Hematopoietic multipotent progenitor cell treated with erythropoietin and hydrocortisone succinate and interleukin-3 and kit ligand, for 15 days (in vitro differentiated cells): Measurements from ENCODE around the gene HOXB6.

Experiments used
- DNase-seq: peaks from one replicate; pipeline ENCODE4 v3.0.0-alpha.2; 2015; ENCODE audit warnings: low spot score

The HOXB6 gene

GRCh38 chr17:48609759-48610281 lies 5.0 kb upstream of the HOXB6 start:
- no peak for DNase-seq

GRCh38 chr17:48609033-48609432 lies 4.2 kb upstream of the HOXB6 start:
- no peak for DNase-seq

GRCh38 chr17:48608494-48608834 lies 3.7 kb upstream of the HOXB6 start:
- no peak for DNase-seq

- DNase-seq, result no peak
Measured at GRCh38 chr17:48606892-48607614, 2.3 kb upstream of the HOXB6 start.

- DNase-seq, result no peak
Measured at GRCh38 chr17:48605991-48606891, 1.5 kb upstream of the HOXB6 start.

GRCh38 chr17:48605409-48605919 lies 678 bp upstream of the HOXB6 start:
- no peak for DNase-seq

GRCh38 chr17:48603959-48604769 lies 622 bp downstream of the HOXB6 start:
- no peak for DNase-seq

DNA sequence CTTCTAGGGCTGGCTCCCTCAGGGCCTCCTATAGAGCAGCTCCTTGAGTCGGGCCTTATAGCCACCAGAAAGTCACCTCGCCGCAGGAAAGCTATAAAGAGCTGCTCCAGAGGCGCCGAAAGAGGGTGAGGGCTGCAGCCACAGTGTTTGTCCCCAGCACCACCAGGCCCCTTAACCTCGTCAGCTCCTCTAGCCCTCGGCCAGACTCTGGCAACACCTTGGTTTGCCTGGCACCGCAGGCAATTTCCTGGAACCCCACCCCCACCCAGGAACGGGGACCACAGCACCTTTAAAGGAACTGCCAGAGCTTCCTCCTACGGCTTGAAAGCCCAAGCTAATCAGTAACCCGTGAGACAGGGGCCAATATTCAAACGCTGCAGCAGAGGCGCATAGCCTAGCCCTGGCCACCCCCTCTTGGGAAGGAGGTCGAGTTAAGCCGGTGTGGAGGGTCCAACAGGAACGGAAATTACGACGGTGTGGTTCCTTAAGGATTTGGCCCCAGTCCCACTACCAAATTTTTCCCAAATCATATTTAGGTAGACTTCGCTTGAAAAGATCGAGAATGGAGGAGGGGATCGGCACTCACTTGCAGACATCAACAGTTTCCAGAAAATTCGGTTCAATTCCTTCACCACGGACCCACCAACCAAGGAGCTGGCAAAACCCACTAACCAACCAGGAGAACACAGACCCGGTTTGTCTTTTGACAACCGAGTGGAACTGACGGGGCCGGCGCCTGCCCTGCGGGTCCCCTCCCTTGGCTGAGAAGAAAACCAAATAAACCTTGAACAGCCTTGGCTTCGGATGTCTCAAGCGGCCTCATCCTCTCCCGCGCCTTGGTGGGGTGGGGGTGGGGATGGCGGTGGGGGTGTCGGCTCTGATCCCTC lies 3.0 kb downstream of the HOXB6 start:
- DNase-seq, result no peak

DNA sequence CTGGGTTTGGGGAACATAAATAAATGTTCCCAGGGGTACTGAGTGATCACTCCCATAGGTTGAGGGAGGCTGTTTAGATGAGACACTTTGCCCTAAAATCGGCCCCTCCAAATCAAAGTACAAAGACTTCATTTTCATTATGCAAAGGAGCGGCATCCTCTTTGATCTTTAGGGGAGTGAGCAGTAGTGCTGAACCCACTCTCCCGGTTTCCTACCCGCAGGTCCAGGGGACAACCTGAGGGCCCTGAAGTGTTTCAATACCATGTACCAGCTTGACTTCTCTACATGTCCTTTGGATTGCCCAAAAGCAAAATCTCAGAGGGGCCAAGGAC lies 3.6 kb downstream of the HOXB6 start:
- DNase-seq, result no peak

DNA sequence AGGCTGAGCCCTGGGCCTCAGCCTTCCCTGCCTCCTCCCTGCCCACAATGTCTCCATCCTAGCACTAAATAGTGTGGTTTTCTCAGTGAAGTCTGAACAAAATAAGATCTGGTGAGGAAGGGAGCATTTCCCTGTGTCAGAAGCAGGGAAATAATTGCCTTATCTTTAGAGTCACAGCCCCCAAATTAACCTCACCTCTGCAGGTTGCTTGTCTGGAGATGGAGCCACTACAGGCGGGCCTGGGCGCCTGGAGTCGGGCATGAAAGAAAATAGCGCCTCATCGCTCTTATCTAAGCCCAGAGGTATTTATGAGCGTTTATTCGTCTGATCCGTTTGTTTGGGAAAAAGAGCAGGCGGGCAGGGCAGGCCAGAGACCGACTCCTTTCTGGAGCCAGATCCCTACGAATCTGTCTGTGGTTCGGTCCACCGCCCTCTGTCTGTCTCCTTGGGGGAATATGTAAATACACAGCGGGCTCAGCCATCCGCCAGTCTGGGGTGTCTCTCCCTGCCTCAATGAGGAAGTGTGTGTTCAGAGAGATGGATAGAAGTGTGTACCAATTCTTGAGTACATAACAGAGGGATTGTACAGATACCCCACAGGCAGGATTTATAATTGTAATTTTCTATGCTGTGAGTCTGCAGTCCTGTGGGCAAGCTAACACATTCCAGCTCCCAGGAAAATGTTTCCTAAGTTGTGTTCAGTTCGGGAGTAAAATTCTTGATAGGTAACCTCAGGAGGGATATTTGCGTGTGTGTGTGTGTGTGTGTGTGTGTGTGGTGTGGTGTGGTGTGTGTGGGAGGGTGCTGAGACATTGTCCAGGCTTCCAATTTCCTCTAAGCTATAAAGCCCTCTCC lies 4.3 kb downstream of the HOXB6 start:
- DNase-seq, result no peak

GRCh38 chr17:48599354-48599753 lies 5.4 kb downstream of the HOXB6 start:
- no peak for DNase-seq

- DNase-seq, result no peak
Measured at GRCh38 chr17:48598736-48599135, 6.0 kb downstream of the HOXB6 start.

GRCh38 chr17:48597778-48598631 lies 6.8 kb downstream of the HOXB6 start:
- no peak for DNase-seq

- DNase-seq, result no peak
Measured at GRCh38 chr17:48597528-48597777, 7.3 kb downstream of the HOXB6 start.

DNA sequence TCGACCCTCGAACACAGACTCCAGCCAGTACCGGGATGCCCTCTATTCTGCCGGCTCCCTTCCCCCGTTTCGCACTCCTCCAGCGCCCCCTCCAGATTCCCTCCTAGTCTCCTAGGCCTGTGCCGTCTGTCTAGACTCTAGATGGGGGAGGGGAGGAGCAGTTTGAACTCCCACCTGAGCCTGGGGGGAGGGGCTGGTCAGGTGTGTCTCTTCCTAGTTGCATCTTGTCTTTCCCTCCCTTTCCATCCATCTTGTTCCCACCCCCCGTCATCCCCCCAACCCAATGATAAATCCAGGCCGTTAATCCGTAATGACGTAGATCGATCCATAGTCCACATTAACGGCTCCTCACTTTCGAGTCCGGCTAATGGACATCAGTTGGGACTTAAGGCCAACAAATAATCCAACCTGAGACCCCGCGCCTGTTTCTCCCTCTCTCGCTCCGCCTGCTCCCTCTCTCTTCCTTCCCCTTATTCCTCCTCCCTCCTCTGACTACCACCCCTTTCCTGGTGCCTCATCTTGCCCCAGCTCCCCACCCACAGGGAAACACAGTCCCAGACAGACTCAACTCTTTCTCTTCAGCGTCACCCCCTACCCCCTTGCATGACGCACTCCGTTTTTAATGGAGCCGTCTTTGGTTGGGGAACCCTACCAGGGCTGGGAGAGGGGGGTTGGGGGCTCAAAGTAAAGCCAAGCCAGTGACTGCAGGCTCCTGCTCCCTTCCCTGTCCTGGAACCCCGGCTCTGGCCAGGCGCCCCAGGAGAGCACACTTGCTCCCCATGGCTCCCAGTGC lies 7.9 kb downstream of the HOXB6 start:
- no peak for DNase-seq

GRCh38 chr17:48596000-48596734 lies 8.6 kb downstream of the HOXB6 start:
- no peak for DNase-seq

GRCh38 chr17:48595278-48595999 lies 9.3 kb downstream of the HOXB6 start:
- no peak for DNase-seq
